ENCODE data around the gene QSOX2. TPM values are rescaled to one million over a fixed set of nuclear protein-coding genes. Genes with fewer than 3 reads are reported as not detected.

The QSOX2 gene
- total and polyA plus RNA-seq, 8 donors, result 1.5 to 33.5 (median 5.4) TPM

DNA sequence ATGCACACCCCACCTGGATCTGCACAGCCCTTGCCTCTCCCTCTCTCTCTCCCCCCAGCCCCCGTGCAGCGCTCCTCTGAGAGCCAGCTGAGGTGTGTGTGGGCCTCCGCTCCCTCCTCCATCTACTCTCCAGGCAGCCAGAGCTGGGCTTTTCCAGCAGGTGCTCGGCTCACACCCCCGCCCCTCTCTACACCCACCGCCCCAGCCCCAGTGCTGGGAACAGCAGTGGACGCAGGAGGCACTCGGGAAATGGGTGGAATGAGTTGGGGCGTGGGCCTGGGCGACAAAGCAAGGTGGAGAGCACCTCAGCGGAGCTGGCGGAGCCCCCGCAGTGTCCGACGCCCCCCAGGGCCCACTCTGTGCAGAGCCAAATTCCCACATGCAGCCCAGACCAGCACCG, 27.3 kb downstream of the QSOX2 start:
- H3K9me3 ChIP-seq, result peaks cover 0 to 10% (median 7%) of the 10 kb centered on the region in 4 donors
- 89 to 94% (median 93%) methylated on average over 13 to 16 of the region's 16 CpGs for WGBS, 5 donors
- no peaks in the 10 kb centered on the region for H3K27me3 ChIP-seq
- intact Hi-C loops (cut with DNase I; ENCODE audit: low total_unique reads), result no loop called here
- no peak overlapping the region for H3K27ac ChIP-seq
- H3K36me3 ChIP-seq, result peaks cover 33 to 100% (median 95%) of the 10 kb centered on the region in 4 donors
- no peak overlapping the region for H3K4me3 ChIP-seq
- no peak for TF ChIP-seq EP300 (IDR thresholded peaks at IDR 0.05)
- TF ChIP-seq, protein P1, sequence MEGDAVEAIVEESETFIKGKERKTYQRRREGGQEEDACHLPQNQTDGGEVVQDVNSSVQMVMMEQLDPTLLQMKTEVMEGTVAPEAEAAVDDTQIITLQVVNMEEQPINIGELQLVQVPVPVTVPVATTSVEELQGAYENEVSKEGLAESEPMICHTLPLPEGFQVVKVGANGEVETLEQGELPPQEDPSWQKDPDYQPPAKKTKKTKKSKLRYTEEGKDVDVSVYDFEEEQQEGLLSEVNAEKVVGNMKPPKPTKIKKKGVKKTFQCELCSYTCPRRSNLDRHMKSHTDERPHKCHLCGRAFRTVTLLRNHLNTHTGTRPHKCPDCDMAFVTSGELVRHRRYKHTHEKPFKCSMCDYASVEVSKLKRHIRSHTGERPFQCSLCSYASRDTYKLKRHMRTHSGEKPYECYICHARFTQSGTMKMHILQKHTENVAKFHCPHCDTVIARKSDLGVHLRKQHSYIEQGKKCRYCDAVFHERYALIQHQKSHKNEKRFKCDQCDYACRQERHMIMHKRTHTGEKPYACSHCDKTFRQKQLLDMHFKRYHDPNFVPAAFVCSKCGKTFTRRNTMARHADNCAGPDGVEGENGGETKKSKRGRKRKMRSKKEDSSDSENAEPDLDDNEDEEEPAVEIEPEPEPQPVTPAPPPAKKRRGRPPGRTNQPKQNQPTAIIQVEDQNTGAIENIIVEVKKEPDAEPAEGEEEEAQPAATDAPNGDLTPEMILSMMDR (IDR thresholded peaks at IDR 0.05), result no peak
- TF ChIP-seq POLR2A (IDR thresholded peaks at IDR 0.05), result no peak
- TF ChIP-seq POLR2AphosphoS5 (IDR thresholded peaks at IDR 0.05), result no peak
- no peak for DNase-seq
- H3K4me1 ChIP-seq, result no peaks in the 10 kb centered on the region

DNA sequence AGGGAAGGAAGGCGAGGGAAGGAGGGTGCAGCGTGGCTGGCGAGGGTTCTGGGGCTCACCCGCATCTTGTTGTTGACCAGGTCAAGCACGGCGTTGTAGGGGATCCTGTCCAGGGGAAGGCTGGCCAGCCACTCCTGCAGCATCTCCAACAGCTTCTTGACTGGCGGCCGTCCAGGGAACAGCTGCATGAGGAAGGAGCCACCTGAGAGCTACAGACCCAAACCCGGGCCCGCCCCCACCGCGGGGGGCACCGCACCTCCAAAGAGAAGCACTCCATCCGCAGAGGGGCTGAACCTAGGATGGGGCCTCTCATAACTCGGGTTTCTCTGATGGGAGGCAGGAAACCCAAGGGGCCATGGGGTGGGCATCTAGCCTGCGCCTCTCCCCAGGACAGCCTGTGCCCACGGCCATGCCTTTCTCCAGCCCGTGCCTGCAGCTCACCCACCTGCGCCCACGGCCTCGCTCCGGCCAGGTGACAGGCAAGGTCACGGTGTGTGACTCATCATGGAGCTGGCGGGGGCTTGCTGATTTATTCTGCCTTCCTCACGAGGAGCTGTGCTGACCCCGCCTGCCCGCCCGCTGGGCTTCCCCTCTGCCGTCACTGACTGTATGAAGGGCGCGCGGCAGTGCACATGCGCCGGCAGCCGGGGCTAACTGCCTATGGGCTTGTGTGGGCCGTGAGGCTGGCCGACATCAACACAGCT, 28.9 kb downstream of the QSOX2 start:
- Histone ChIP-seq H3K4me3 (no peak overlapping the region), H3K27ac (no peak overlapping the region), H3K4me1 (no peaks in the 10 kb centered on the region), H3K9me3 (peaks cover 0 to 10% (median 7%) of the 10 kb centered on the region in 4 donors), H3K27me3 (no peaks in the 10 kb centered on the region), H3K36me3 (peaks cover 39 to 100% (median 94%) of the 10 kb centered on the region in 4 donors)
- intact Hi-C loops (cut with DNase I; ENCODE audit: low total_unique reads), result no loop called here
- TF ChIP-seq POLR2A (IDR thresholded peaks at IDR 0.05) (no peak), EP300 (IDR thresholded peaks at IDR 0.05) (no peak), POLR2AphosphoS5 (IDR thresholded peaks at IDR 0.05) (no peak)
- TF ChIP-seq, protein P1 (IDR thresholded peaks at IDR 0.05), result no peak
- WGBS, 5 donors, result 91 to 93% (median 92%) methylated on average over 30 to 37 of the region's 37 CpGs
- no peak for DNase-seq

DNA sequence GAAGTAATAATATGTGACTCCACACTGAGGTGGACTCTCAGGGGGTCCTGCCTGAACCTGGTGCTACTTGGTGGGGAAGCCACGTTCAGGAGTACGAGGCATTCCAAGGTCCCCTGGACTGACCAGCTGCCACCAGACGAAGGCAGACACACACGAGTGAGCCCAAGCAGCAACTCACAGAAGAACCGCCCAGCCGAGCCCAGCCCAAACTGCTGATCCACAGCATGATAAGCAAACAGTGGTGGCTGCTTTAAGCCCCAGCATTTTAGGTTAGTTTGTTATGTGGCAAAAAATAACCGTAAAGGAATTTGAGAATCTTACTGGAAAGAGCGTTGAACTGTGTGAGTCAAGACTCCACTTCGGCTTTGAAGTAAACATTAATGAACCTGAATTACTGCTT, 31.9 kb downstream of the QSOX2 start:
- Histone ChIP-seq H3K4me1 (no peaks in the 10 kb centered on the region), H3K27me3 (no peaks in the 10 kb centered on the region), H3K27ac (no peak overlapping the region), H3K36me3 (peaks cover 30 to 100% (median 99%) of the 10 kb centered on the region in 4 donors), H3K4me3 (no peak overlapping the region), H3K9me3 (peaks cover 0 to 10% (median 7%) of the 10 kb centered on the region in 4 donors)
- TF ChIP-seq POLR2AphosphoS5 (IDR thresholded peaks at IDR 0.05) (no peak), EP300 (IDR thresholded peaks at IDR 0.05) (no peak), POLR2A (IDR thresholded peaks at IDR 0.05) (no peak)
- TF ChIP-seq, protein P1 (IDR thresholded peaks at IDR 0.05), result no peak
- intact Hi-C loops (cut with DNase I; ENCODE audit: low total_unique reads), result no loop called here
- WGBS, 5 donors, result 91 to 97% (median 95%) methylated on average over 8 to 9 of the region's 9 CpGs
- no peak for DNase-seq

DNA sequence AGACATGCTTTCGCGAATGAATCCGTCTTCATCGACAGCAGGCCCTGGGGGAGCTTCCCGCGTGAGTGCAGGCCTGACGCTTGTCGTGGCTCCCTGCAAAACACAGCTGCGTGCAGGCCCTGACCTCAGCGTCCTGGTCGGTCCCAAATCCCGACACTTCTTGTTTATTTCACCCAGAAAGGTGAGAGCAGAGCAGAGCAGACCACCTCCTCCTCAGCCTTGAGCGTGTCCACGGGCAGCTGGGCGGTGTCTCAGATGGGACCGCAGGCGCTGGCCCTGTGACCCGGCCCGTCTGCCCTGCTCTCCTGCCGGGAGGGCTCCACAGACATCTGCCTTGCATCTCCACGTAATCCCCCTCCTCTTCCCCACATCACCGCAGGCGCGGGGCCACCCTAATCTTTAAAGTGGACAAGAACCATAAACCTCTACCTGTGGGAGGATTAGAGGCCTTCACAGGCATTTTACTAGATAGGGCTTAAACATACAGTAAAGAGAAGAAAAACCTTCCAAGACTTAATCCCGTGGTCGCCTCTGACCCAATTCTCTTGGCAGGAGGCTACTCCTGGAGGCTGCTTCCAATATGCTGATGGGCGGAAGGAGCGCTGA, 33.2 kb downstream of the QSOX2 start:
- H3K9me3 ChIP-seq, result peaks cover 0 to 10% (median 7%) of the 10 kb centered on the region in 4 donors

More for the DNA sequence above, 33.2 kb downstream of the QSOX2 start:
- Histone ChIP-seq H3K27me3 (no peaks in the 10 kb centered on the region), H3K27ac (no peak overlapping the region), H3K4me1 (no peaks in the 10 kb centered on the region), H3K36me3 (peaks cover 24 to 99% (median 96%) of the 10 kb centered on the region in 4 donors), H3K4me3 (no peak overlapping the region)
- 89 to 92% (median 91%) methylated on average over 28 of the region's 28 CpGs for WGBS, 5 donors
- intact Hi-C loops (cut with DNase I; ENCODE audit: low total_unique reads), result no loop called here
- DNase-seq, result no peak
- TF ChIP-seq EP300 (IDR thresholded peaks at IDR 0.05) (no peak), POLR2AphosphoS5 (IDR thresholded peaks at IDR 0.05) (no peak), POLR2A (IDR thresholded peaks at IDR 0.05) (no peak)
- TF ChIP-seq, protein P1 (IDR thresholded peaks at IDR 0.05), result no peak

Measured in stomach (tissue), 9 donors.